ENCODE data around the gene GSTA2. TPM values are rescaled to one million over a fixed set of nuclear protein-coding genes. Genes with fewer than 3 reads are reported as not detected.

GSTA2 gene
- total RNA-seq: not detected in 2 replicates

GRCh38 chr6:52763322-52763916, at the start of gene GSTA2:
Gene GSTA2, minus strand, starts transcription at chr6:52763475. Its CDS starts 5,528 bp downstream, at chr6:52757947.

GRCh38 chr6:52803668-52804255, 40.5 kb upstream of the GSTA2 start, which contains the start of gene GSTA1:
Gene GSTA1, minus strand, starts transcription at chr6:52803816. Its CDS starts 4,549 bp downstream, at chr6:52799267.

Other genes starting within 250 kb of the GSTA2 start
- gene TRAM2, start 186.4 kb downstream of the GSTA2 start, total RNA-seq: 125 and 132 TPM in 2 replicates
- 29.8 and 36.9 TPM in 2 replicates for gene TMEM14A, start 92.4 kb downstream of the GSTA2 start, total RNA-seq
- gene GSTA1, start 40.3 kb upstream of the GSTA2 start, total RNA-seq: not detected in 2 replicates
- not detected in 2 replicates for gene GSTA5, start 77.3 kb upstream of the GSTA2 start, total RNA-seq
- gene GSTA3, start 146.2 kb upstream of the GSTA2 start, total RNA-seq: not detected in 2 replicates
- gene GSTA4, start 231.8 kb upstream of the GSTA2 start, total RNA-seq: 64.0 and 65.0 TPM in 2 replicates